Cardiac fibroblast (primary cell): ENCODE measurements around the gene CD300C.
"Not testable (repeated sequence)": the region's sequence is repeated elsewhere in the genome, so short reads cannot be mapped to it uniquely, and the experiment has no call there.

ENCODE experiments used
- DNase-seq, 2 donors: peaks; one replicate each; pipeline versions ENCODE4 v3.0.0 to v3.0.0-alpha.2; 2010; ENCODE audit warnings: low read depth in 2 of 2
- H3K4me3 ChIP-seq, 2 donors: replicated peaks in 1 of 2; 1 replicate in 1 of 2; 2 replicates in 1 of 2; pipeline ENCODE4 v1.5.1; 2011; ENCODE audit warnings: low read depth in 2 of 2, low read length in 2 of 2, mild to moderate bottlenecking in 2 of 2, moderate library complexity in 1 of 2
- TF ChIP-seq, protein P1 (sequence below): IDR thresholded peaks from one replicate; pipeline ENCODE4 v1.5.1; 2011; ENCODE audit warnings: low read depth, mild to moderate bottlenecking, low read length, inconsistent platforms

Gene CD300C

GRCh38 chr17:74582633-74583032, 36.7 kb upstream of the CD300C start:
- H3K4me3 ChIP-seq, result no peak overlapping the region
- TF ChIP-seq, protein P1, sequence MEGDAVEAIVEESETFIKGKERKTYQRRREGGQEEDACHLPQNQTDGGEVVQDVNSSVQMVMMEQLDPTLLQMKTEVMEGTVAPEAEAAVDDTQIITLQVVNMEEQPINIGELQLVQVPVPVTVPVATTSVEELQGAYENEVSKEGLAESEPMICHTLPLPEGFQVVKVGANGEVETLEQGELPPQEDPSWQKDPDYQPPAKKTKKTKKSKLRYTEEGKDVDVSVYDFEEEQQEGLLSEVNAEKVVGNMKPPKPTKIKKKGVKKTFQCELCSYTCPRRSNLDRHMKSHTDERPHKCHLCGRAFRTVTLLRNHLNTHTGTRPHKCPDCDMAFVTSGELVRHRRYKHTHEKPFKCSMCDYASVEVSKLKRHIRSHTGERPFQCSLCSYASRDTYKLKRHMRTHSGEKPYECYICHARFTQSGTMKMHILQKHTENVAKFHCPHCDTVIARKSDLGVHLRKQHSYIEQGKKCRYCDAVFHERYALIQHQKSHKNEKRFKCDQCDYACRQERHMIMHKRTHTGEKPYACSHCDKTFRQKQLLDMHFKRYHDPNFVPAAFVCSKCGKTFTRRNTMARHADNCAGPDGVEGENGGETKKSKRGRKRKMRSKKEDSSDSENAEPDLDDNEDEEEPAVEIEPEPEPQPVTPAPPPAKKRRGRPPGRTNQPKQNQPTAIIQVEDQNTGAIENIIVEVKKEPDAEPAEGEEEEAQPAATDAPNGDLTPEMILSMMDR, result no peak

GRCh38 chr17:74579900-74580299, 34.0 kb upstream of the CD300C start:
- DNase-seq, result no peak
- TF ChIP-seq, protein P1, result no peak
- H3K4me3 ChIP-seq, result no peak overlapping the region

More at GRCh38 chr17:74582633-74583032, 36.7 kb upstream of the CD300C start:
- no peak for DNase-seq

DNA sequence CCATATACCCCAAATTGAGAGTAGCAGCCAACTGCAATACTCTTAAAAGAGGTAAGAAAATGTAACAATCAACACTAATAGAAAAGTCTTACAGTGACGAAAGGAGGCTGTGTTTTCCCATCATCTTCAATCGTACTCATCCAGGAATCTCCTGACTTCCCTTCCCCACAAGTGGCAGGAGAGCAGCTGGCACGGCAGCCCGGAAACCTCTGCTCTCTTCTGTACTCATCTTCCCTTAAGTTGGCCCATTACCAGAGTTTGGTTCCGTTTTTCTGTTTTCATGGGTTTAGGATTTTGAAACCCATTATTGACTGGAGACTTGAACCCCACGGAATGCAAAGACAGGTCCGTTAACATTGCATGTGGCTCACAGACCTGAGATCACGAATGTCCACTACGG, 33.1 kb upstream of the CD300C start:
- no peak overlapping the region for H3K4me3 ChIP-seq
- no peak for DNase-seq
- TF ChIP-seq, protein P1, result no peak

- H3K4me3 ChIP-seq, result no peak overlapping the region
- no peak for DNase-seq
- TF ChIP-seq, protein P1, result no peak
Measured at GRCh38 chr17:74574489-74575142, 28.7 kb upstream of the CD300C start.

DNA sequence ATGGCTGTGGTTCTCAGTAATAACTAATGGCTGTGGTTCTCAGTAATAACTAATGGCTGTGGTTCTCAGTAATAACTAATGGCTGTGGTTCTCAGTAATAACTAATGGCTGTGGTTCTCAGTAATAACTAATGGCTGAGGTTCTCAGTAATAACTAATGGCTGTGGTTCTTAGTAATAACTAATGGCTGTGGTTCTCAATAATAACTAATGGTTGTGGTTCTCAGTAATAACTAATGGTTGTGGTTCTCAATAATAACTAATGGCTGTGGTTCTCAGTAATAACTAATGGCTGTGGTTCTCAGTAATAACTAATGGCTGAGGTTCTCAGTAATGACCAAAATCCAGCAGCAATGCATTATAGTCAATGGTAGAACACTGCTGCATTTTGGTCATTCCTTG, 27.7 kb upstream of the CD300C start:
- not testable (repeated sequence) for DNase-seq, H3K4me3 ChIP-seq

DNA sequence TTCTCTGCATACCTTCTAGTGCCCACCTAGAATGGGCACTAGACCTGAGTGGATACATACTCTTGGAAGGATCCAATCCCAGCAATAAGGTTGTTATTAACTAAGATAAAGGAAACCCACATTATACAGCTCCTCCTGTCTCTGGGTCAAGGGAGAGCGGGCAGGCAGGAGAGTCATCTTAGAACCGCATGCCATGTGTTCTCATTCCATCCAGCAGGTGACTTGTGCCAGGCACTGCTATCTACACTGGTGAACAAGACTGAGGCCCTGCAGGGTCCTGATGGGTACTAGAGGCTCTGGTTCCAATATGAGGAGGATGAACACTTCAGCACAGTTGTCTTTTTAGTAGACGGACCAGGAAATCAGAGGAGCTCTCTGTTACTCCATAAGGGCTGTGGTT, 27.3 kb upstream of the CD300C start:
- TF ChIP-seq, protein P1, result no peak
- DNase-seq, result no peak
- no peak overlapping the region for H3K4me3 ChIP-seq

DNA sequence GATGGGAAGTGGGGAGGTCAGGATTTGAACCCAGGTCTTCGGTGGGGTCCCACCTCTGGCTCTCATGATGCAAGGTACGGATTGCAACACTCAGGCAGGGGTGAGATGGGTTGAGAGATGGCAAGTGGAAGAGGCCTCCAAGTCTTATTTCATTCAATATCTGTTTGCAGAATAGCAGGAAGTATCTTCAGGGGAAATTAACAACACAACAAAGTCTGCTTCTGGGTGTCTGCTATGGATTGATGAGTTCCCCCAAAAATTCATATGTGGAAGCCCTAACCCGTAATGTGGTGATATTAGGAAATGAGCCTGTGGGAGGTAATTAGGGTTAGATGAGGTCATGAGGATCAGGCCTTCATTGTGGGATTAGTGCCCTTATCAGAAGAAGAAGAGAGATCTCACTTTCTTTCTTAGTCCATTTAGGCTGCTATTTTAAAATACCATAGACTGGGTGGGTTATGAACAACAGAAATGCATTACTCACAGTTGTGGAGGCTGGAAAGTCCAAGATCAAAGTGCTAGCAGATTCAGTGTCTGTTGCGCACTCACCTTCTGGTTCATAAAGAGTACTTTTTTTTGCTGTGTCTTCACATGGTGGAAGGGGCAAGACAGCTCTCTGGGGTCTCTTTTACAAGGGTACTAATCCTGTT, 25.8 kb upstream of the CD300C start:
- DNase-seq, result no peak
- TF ChIP-seq, protein P1, result no peak

More for the DNA sequence above, 25.8 kb upstream of the CD300C start:
- H3K4me3 ChIP-seq, result no peak overlapping the region
